ENCODE data around the gene CD4. TPM values are rescaled to one million over a fixed set of nuclear protein-coding genes. Genes with fewer than 3 reads are reported as not detected.
A peak's percentile ranks its signal among the peaks of the same experiment; 100 is the strongest.

Gene CD4
- total RNA-seq, 2 donors from 2014 or later: 22.3 to 25.0 TPM

GRCh38 chr12:6854036-6854435 lies 64.7 kb downstream of the CD4 start:
- no peak for TF ChIP-seq CTCF (IDR thresholded peaks at IDR 0.05)
- no peak for ATAC-seq (ENCODE audit: insufficient number of reproducible peaks, low FRiP score, low read depth)
- Histone ChIP-seq H3K36me3 (peaks cover 37% of the 10 kb centered on the region), H3K4me1 (ENCODE audit: control insufficient read depth in 1 of 2, low read depth in 2 of 2) (peaks cover 7 to 16% of the 10 kb centered on the region in 2 donors), H3K27me3 (replicated peaks; ENCODE audit: insufficient read depth) (no peaks in the 10 kb centered on the region), H3K27ac (peak overlapping the region; percentile 69 to 90), H3K4me3 (no peak overlapping the region), H3K9me3 (no peaks in the 10 kb centered on the region)
- no peak for DNase-seq (ENCODE audit: low spot score)

- DNase-seq (ENCODE audit: low spot score): no peak
- Histone ChIP-seq H3K27ac (peak overlapping the region in 1 of 2 donors; percentile 15), H3K9me3 (no peaks in the 10 kb centered on the region), H3K4me1 (ENCODE audit: control insufficient read depth in 1 of 2, low read depth in 2 of 2) (peaks cover 7 to 16% of the 10 kb centered on the region in 2 donors), H3K36me3 (peaks cover 50% of the 10 kb centered on the region), H3K27me3 (replicated peaks; ENCODE audit: insufficient read depth) (no peaks in the 10 kb centered on the region), H3K4me3 (no peak overlapping the region)
- ATAC-seq (ENCODE audit: insufficient number of reproducible peaks, low FRiP score, low read depth): no peak
- TF ChIP-seq CTCF (IDR thresholded peaks at IDR 0.05): no peak
Observed at GRCh38 chr12:6855322-6855721, 66.0 kb downstream of the CD4 start.

GRCh38 chr12:6858799-6859198 lies 69.5 kb downstream of the CD4 start:
- no peaks in the 10 kb centered on the region for H3K9me3 ChIP-seq
- H3K4me1 ChIP-seq (ENCODE audit: control insufficient read depth in 1 of 2, low read depth in 2 of 2): peaks cover 0 to 6% of the 10 kb centered on the region in 2 donors
- TF ChIP-seq CTCF (IDR thresholded peaks at IDR 0.05): no peak
- DNase-seq (ENCODE audit: low spot score) (no peak), ATAC-seq (ENCODE audit: insufficient number of reproducible peaks, low FRiP score, low read depth) (no peak)
- no peak overlapping the region for H3K27ac ChIP-seq
- H3K36me3 ChIP-seq: peaks cover 83% of the 10 kb centered on the region
- no peaks in the 10 kb centered on the region for H3K27me3 ChIP-seq (replicated peaks; ENCODE audit: insufficient read depth)
- H3K4me3 ChIP-seq: no peak overlapping the region

GRCh38 chr12:6860116-6860515 lies 70.8 kb downstream of the CD4 start:
- H3K4me3 ChIP-seq: no peak overlapping the region
- H3K4me1 ChIP-seq (ENCODE audit: control insufficient read depth in 1 of 2, low read depth in 2 of 2): no peaks in the 10 kb centered on the region
- peaks cover 90% of the 10 kb centered on the region for H3K36me3 ChIP-seq
- H3K27ac ChIP-seq: no peak overlapping the region
- DNase-seq (ENCODE audit: low spot score) (no peak), ATAC-seq (ENCODE audit: insufficient number of reproducible peaks, low FRiP score, low read depth) (no peak)
- no peak for TF ChIP-seq CTCF (IDR thresholded peaks at IDR 0.05)
- no peaks in the 10 kb centered on the region for H3K9me3 ChIP-seq
- H3K27me3 ChIP-seq (replicated peaks; ENCODE audit: insufficient read depth): no peaks in the 10 kb centered on the region

- no peak for TF ChIP-seq CTCF (IDR thresholded peaks at IDR 0.05)
- no peaks in the 10 kb centered on the region for H3K4me1 ChIP-seq (ENCODE audit: control insufficient read depth in 1 of 2, low read depth in 2 of 2)
- DNase-seq (ENCODE audit: low spot score) (no peak), ATAC-seq (ENCODE audit: insufficient number of reproducible peaks, low FRiP score, low read depth) (no peak)
- peaks cover 84% of the 10 kb centered on the region for H3K36me3 ChIP-seq
- no peaks in the 10 kb centered on the region for H3K27me3 ChIP-seq (replicated peaks; ENCODE audit: insufficient read depth)
- no peaks in the 10 kb centered on the region for H3K9me3 ChIP-seq
- no peak overlapping the region for H3K4me3 ChIP-seq
- no peak overlapping the region for H3K27ac ChIP-seq
Observed at GRCh38 chr12:6860942-6861341, 71.6 kb downstream of the CD4 start.

Data from thoracic aorta (tissue), 2 donors.